Tibial nerve (tissue), 3 donors: ENCODE data around the gene LYPD1.

Experiments used
- CTCF ChIP-seq, 5 experiments: fragments of 200-600 bp in 3 of 5; fragments of 450-650 bp in 2 of 5; sonication (generic) in 3 of 5; IDR thresholded peaks; one replicate each; pipeline ENCODE4 v1.5.1; 2016 to 2019; ENCODE audit warnings: antibody characterized with exemption in 5 of 5, mild to moderate bottlenecking in 3 of 5, moderate library complexity in 2 of 5
- POLR2A ChIP-seq, 2 donors: fragments of 450-650 bp; IDR thresholded peaks; one replicate each; pipeline ENCODE4 v1.6.1; 2017; ENCODE audit warnings: antibody characterized with exemption in 2 of 2, mild to moderate bottlenecking in 2 of 2, moderate library complexity in 2 of 2

- TF ChIP-seq CTCF (IDR thresholded peaks at IDR 0.05): no peak
- no peak for TF ChIP-seq POLR2A (IDR thresholded peaks at IDR 0.05)
Measured at GRCh38 chr2:132645722-132646539, 24.1 kb downstream of the LYPD1 start.
